ENCODE data around the gene MIDN.
A peak's percentile ranks its signal among the peaks of the same experiment; 100 is the strongest.

Gene MIDN

GRCh38 chr19:1307755-1308303 is 59.4 kb downstream of the MIDN start:
- H3K36me3 ChIP-seq: no peaks in the 10 kb centered on the region
- H3K27ac ChIP-seq: no peak overlapping the region
- no peak overlapping the region for H3K4me3 ChIP-seq
- H3K9ac ChIP-seq: no peak overlapping the region
- H3K4me1 ChIP-seq: peaks cover 8 to 51% (median 36%) of the 10 kb centered on the region in 10 experiments
- H3K27me3 ChIP-seq: peaks cover 0 to 26% (median under 1%) of the 10 kb centered on the region in 11 experiments; a peak in 10 of 22 replicates
- no peak for TF ChIP-seq Cebpa-rat (IDR thresholded peaks at IDR 0.05)
- no peaks in the 10 kb centered on the region for H3K9me3 ChIP-seq (replicated peaks in 1 of 11)
- H4K20me1 ChIP-seq: peaks cover 0 to 14% (median under 1%) of the 10 kb centered on the region in 11 experiments; a peak in 9 of 22 replicates
- H3K4me2 ChIP-seq: no peak overlapping the region

DNA sequence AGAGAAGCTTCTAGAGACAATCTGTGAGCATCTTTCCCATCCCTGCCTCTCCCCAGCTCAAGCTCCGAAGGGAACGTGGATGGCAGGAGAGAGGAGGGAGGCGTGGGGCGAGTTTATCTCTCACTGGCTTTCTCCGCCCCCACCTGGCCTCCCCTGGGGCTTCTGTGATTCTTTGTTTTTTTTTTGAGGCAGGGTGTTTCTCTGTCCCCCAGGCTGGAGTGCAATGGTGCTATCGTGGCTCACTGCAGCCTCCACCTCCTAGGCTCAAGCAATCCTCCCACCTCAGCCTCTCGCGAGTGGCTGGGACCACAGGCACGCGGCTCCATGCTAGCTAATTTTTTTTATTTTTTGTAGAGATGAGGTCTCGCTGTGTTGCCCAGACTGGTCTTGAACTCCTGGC is 60.3 kb downstream of the MIDN start:
- H3K4me2 ChIP-seq: peak overlapping the region in 7 of 11 experiments; percentile 9 to 56 (median 44); a peak in 12 of 22 replicates
- H3K36me3 ChIP-seq: no peaks in the 10 kb centered on the region
- H3K4me3 ChIP-seq: no peak overlapping the region
- peaks cover 0 to 34% (median 9%) of the 10 kb centered on the region in 11 experiments; a peak in 12 of 22 replicates for H3K27me3 ChIP-seq
- H3K9ac ChIP-seq: 0 out of 22 replicates have a peak overlapping the region, but pooled peaks of 2 of the 11 experiments have one; percentile 4 to 18
- no peak overlapping the region for H3K27ac ChIP-seq
- no peaks in the 10 kb centered on the region for H3K9me3 ChIP-seq (replicated peaks in 1 of 11)
- peaks cover 0 to 23% (median 9%) of the 10 kb centered on the region in 11 experiments; a peak in 14 of 22 replicates for H4K20me1 ChIP-seq
- H3K4me1 ChIP-seq: peaks cover 17 to 60% (median 45%) of the 10 kb centered on the region in 10 experiments
- TF ChIP-seq Cebpa-rat (IDR thresholded peaks at IDR 0.05): no peak

Data from BLaER1 treated with 17β-estradiol and CSF1 and Interleukin-3, amounts not matched to agents 10 nM and 100 nM (cell line).